ENCODE results near the gene ERG28. TPM values are rescaled to one million over a fixed set of nuclear protein-coding genes. Genes with fewer than 3 reads are reported as not detected.

The ERG28 gene
- total RNA-seq, 1 donor = 8.7 TPM

DNA sequence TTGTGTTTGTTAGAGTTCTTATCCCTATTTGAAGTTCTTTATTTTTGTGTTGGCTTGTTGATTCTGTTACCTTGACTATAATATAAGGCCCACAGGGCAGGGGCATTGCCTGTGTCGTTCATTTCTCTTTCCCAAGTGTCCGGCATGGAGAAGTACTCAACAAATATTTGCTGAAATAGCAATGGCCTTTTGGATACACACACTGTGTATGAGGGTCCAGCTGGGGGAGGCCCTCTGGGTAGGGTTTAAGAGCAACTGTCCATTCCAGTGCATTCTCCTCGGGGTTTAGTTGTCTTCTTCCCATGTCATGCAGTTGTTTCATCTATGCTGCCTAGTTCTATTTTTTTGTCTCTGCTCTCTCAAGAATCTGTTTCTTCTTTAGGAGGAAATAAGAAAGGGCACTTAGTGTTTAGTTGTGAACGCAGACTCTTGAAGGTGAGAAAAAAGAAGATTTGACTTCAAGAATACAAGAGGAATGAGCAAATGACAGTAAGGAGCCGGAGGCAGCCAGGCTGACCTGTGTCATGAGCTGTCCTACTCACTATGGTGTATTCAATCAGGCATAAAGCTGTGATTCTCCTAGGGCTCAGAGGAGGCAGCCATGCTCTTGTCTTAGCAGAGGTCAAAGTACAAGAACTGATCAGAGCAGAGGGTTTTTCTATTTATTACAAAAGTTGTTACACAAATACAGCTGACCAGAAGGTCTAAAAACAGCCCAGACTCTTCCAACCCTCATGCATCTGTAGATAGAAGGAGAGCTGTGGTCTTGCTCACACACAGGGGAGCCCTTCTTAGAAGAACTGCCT is 10.2 kb downstream of the ERG28 start:
- H3K4me3 ChIP-seq (ENCODE audit: low read depth, low read length) = no peak overlapping the region
- DNase-seq (ENCODE audit: low read depth) = no peak
- TF ChIP-seq, protein P1, sequence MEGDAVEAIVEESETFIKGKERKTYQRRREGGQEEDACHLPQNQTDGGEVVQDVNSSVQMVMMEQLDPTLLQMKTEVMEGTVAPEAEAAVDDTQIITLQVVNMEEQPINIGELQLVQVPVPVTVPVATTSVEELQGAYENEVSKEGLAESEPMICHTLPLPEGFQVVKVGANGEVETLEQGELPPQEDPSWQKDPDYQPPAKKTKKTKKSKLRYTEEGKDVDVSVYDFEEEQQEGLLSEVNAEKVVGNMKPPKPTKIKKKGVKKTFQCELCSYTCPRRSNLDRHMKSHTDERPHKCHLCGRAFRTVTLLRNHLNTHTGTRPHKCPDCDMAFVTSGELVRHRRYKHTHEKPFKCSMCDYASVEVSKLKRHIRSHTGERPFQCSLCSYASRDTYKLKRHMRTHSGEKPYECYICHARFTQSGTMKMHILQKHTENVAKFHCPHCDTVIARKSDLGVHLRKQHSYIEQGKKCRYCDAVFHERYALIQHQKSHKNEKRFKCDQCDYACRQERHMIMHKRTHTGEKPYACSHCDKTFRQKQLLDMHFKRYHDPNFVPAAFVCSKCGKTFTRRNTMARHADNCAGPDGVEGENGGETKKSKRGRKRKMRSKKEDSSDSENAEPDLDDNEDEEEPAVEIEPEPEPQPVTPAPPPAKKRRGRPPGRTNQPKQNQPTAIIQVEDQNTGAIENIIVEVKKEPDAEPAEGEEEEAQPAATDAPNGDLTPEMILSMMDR (IDR thresholded peaks at IDR 0.05; ENCODE audit: insufficient read depth, low read length) = no peak

DNA sequence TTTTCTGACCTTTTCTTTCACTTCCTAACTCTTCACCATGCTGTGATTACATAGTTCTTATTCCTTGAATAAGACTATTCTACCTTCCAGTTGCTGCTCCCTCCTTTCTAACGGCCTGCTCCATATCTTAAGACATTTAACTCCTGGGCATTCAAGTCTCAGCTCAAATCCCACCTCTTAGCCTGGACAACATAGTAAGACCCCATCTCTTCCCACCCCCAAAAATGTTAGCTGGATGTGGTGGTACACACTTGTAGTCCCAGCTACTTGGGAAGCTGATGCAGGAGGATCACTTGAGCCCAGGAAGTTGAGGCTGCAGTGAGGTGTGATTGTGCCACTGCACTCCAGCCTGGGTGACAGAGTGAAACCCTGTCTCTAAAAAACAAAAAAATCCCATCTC is 10.9 kb downstream of the ERG28 start:
- TF ChIP-seq, protein P1 (IDR thresholded peaks at IDR 0.05; ENCODE audit: insufficient read depth, low read length) = no peak
- no peak for DNase-seq (ENCODE audit: low read depth)
- H3K4me3 ChIP-seq (ENCODE audit: low read depth, low read length) = no peak overlapping the region

DNA sequence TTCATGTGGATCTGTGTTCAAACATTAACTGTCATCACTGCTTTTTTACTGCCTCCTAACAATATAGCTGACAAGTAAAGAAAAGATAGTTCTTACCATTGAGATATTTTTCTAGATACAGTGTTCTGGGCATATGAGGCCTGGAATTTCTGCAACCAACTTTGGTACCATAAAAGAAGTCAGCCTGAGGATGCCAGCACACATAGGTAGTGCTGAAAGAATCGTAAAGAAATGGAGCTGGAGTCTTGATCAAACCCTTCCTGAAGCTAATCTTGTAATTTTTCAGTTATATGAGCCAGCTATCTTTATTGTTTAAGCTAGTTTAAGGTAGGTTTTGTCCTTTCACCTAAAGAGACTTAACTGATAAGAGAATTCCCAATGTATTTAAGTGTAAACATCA is 11.3 kb downstream of the ERG28 start:
- no peak overlapping the region for H3K4me3 ChIP-seq (ENCODE audit: low read depth, low read length)
- DNase-seq (ENCODE audit: low read depth) = no peak
- TF ChIP-seq, protein P1 (IDR thresholded peaks at IDR 0.05; ENCODE audit: insufficient read depth, low read length) = no peak

DNA sequence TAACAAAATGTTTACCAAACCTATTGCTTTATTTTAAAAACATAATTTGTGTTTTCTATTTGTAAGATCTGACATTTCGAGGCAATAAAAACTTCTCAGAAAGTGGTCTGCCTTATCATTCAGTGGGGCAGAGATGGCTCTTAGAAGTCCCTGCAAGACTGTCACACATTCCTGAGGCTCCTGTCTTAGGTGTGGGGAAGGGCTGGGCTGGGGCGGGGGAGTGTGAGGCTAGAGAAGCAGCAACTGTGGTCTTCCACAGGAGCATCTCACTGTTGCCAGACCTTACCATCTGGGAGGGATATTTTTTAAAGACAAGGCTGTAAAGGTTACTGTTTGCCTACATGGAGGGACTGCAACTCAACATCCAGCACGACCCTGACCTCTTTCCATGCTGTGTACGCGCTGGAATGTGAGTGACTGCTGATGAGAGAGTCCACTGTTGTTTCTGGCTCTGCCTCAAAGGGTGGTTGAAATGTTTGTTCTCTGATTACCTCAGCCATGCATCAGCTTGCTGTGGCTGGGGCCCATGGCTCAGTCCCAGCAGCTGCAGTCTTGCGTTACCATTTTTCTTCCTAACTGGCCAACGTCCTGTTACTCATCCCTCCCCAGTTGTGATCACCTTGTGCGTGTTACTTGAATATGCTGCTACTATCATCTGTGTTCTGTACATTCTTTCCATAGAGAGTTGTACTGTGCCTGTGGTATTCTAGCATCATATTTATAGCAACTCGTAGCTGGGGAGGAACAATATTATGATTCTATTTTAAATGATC is 12.4 kb downstream of the ERG28 start:
- H3K4me3 ChIP-seq (ENCODE audit: low read depth, low read length) = no peak overlapping the region
- DNase-seq (ENCODE audit: low read depth) = peak; percentile 90
- TF ChIP-seq, protein P1 (IDR thresholded peaks at IDR 0.05; ENCODE audit: insufficient read depth, low read length) = no peak

DNA sequence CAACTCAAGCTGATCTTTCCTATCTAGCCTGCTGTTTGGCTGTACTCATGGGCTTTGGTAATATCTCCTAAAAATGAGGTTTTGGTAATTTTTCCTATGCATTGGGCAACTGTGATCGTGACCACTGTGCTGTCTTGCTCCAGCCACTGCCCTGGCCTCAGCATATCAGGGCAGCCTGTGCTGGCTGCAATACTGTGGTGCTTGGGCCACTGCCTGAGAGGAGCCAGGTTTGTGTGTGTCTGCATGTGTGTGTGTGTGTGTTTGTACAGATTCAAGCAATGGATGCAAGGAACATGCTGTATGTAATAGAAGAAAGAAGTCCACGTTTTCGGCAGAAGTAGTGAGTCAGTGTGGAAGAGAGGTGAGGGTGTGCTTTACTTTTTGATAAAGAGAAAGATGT is 13.0 kb downstream of the ERG28 start:
- H3K4me3 ChIP-seq (ENCODE audit: low read depth, low read length) = no peak overlapping the region
- peak; percentile 71 for DNase-seq (ENCODE audit: low read depth)
- TF ChIP-seq, protein P1 (IDR thresholded peaks at IDR 0.05; ENCODE audit: insufficient read depth, low read length) = no peak

DNA sequence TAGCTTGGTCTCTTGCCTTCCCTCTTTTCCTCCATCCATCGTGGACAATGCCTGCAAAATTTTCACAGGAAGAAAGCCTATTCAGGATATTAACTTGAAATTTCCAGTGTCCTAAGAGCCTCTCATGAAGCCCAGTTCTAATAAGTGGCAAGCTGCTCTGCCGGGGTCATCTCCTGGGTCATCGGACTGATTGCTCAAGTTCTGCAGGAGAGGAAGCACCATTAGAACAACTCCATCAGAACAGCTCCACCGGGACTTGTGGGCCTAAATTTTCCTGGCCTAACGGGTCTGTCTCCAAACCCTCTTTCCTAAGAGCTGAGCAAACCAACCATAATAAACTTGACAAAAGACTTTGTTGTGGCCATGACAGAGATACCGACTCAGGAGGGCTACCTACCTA is 13.9 kb downstream of the ERG28 start:
- DNase-seq (ENCODE audit: low read depth) = no peak
- H3K4me3 ChIP-seq (ENCODE audit: low read depth, low read length) = no peak overlapping the region
- TF ChIP-seq, protein P1 (IDR thresholded peaks at IDR 0.05; ENCODE audit: insufficient read depth, low read length) = no peak
